Neutrophil (primary cell): Measurements from ENCODE around the gene NKX1-2.

Experiments
- H3K27ac ChIP-seq: fragments of 200-600 bp; sonication (generic); 2 replicates; pipeline ENCODE4 v1.5.1; 2016; ENCODE audit warnings: mild to moderate bottlenecking, moderate library complexity
- H3K27me3 ChIP-seq: fragments of 200-600 bp; sonication (generic); 2 replicates; pipeline ENCODE4 v1.6.0; 2016; ENCODE audit warnings: mild to moderate bottlenecking
- H3K36me3 ChIP-seq: fragments of 200-600 bp; sonication (generic); 2 replicates; pipeline ENCODE4 v1.5.1; 2017
- H3K4me1 ChIP-seq, 2 experiments: fragments of 200-600 bp in 1 of 2; sonication (generic) in 1 of 2; 1 replicate in 1 of 2; 2 replicates in 1 of 2; pipeline versions ENCODE4 v1.5.1 to v1.6.1; 2013 to 2016; ENCODE audit warnings: low read depth in 1 of 2, low read length in 1 of 2, mild to moderate bottlenecking in 1 of 2, moderate library complexity in 1 of 2; ENCODE audit not compliant: control insufficient read depth in 1 of 2, insufficient read depth in 1 of 2
- H3K4me3 ChIP-seq, 2 experiments: fragments of 200-600 bp in 1 of 2; sonication (generic) in 1 of 2; 1 replicate in 1 of 2; 2 replicates in 1 of 2; pipeline ENCODE4 v1.5.1; 2013 to 2016; ENCODE audit warnings: low read depth in 1 of 2, low read length in 1 of 2, mild to moderate bottlenecking in 1 of 2, moderate library complexity in 1 of 2
- H3K9me3 ChIP-seq: fragments of 200-600 bp; sonication (generic); 2 replicates; pipeline ENCODE4 v1.5.1; 2016
- CTCF ChIP-seq: fragments of 200-600 bp; sonication (generic); IDR thresholded peaks from 2 replicates; pipeline ENCODE4 v1.5.1; 2016; ENCODE audit warnings: antibody characterized with exemption

The NKX1-2 gene

GRCh38 chr10:124474514-124475070 lies 24.8 kb upstream of the NKX1-2 start:
- Histone ChIP-seq H3K4me1 (no peaks in the 10 kb centered on the region), H3K36me3 (no peaks in the 10 kb centered on the region), H3K27me3 (no peaks in the 10 kb centered on the region), H3K9me3 (no peaks in the 10 kb centered on the region), H3K4me3 (no peak overlapping the region), H3K27ac (no peak overlapping the region)
- TF ChIP-seq CTCF: no peak

- Histone ChIP-seq H3K36me3 (no peaks in the 10 kb centered on the region), H3K9me3 (no peaks in the 10 kb centered on the region), H3K4me3 (no peak overlapping the region), H3K27me3 (no peaks in the 10 kb centered on the region), H3K4me1 (no peaks in the 10 kb centered on the region), H3K27ac (no peak overlapping the region)
- no peak for TF ChIP-seq CTCF
These were observed 23.2 kb upstream of the NKX1-2 start for GRCh38 chr10:124473070-124473469.

- H3K27ac ChIP-seq: no peak overlapping the region
- H3K4me3 ChIP-seq: no peak overlapping the region
- H3K9me3 ChIP-seq: no peaks in the 10 kb centered on the region
- no peak for TF ChIP-seq CTCF
- H3K4me1 ChIP-seq: no peaks in the 10 kb centered on the region
- H3K27me3 ChIP-seq: no peaks in the 10 kb centered on the region
- no peaks in the 10 kb centered on the region for H3K36me3 ChIP-seq
These were observed 22.2 kb upstream of the NKX1-2 start for GRCh38 chr10:124472071-124472470.

GRCh38 chr10:124470544-124471434 lies 21.0 kb upstream of the NKX1-2 start:
- Histone ChIP-seq H3K4me3 (no peak overlapping the region), H3K9me3 (no peaks in the 10 kb centered on the region), H3K4me1 (no peaks in the 10 kb centered on the region), H3K36me3 (no peaks in the 10 kb centered on the region), H3K27ac (no peak overlapping the region), H3K27me3 (no peaks in the 10 kb centered on the region)
- TF ChIP-seq CTCF: no peak

GRCh38 chr10:124469956-124470484 lies 20.2 kb upstream of the NKX1-2 start:
- Histone ChIP-seq H3K9me3 (no peaks in the 10 kb centered on the region), H3K27ac (no peak overlapping the region), H3K36me3 (no peaks in the 10 kb centered on the region), H3K27me3 (no peaks in the 10 kb centered on the region), H3K4me1 (peaks cover 5 to 6% of the 10 kb centered on the region in 2 experiments), H3K4me3 (no peak overlapping the region)
- TF ChIP-seq CTCF: no peak
